CD4-positive, alpha-beta T cell treated with Interleukin-4 for 1 hour (primary cell): ENCODE measurements around the gene SDCBP2.

Source experiments
- DNase-seq, 2 donors: peaks; one replicate each; pipeline ENCODE4 v3.0.0-alpha.2; 2020 to 2022

SDCBP2 gene

DNA sequence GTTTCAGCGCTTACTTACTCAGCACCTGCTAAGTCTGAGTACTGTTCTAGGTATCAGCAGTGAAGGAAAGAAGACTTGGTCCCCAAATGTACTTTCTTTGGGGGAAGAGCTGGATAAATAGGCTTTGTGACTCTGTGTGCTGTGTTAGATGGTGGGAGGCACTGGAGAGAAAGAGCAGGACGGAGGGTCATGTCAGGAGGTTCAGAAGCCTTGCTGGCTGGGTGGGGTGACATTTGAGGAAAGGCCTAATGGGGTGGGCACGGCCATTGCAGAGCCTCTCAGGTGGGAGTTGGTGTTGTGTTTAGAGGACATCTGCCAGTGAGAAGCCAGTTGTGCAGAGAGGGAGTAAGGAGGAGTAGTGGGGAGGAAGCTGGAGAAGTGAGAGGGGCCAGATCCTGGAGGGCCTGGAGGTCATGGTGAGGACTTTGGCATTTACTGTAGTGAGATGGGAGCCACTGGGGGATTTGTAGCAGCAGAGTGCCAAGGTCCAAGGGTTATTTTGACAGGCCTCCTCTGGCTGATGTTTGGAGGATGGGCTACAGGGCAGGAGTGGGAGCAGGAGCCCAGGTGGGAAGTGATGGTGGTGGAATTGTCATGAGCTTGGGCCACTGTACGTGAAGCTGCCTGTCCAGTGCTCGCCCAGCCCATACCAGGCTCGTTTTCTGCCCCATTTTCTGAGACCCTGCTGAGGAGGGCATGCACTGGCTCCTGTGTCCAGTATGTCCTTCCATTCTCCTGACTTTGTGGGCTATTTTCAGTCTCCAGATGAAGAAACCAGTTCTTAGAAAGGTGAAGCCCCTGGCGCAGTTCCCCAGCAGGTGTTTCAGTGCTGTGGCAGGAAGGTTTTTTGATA lies 886 bp downstream of the SDCBP2 start:
- DNase-seq = no peak

DNA sequence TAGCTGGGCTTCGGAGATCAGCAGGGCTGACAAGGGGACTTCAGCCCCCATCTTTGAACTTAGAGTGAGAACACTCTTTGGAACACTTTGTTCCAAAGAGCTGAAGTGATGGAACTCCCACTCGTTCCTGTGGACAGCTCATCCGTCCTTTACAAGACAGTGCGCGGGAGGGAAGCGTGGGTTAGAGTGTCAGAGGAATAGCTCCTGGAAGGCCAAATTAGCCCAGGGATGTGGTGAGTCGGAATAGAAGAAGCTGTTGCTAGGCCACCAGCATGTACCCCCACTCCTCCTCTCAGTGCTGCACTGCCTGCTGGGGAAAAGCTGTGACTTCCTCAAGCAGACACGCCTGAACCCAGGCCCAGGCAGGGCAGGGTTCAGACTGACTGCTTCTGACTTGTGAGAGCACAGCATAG lies 1.7 kb downstream of the SDCBP2 start:
- DNase-seq = no peak

DNA sequence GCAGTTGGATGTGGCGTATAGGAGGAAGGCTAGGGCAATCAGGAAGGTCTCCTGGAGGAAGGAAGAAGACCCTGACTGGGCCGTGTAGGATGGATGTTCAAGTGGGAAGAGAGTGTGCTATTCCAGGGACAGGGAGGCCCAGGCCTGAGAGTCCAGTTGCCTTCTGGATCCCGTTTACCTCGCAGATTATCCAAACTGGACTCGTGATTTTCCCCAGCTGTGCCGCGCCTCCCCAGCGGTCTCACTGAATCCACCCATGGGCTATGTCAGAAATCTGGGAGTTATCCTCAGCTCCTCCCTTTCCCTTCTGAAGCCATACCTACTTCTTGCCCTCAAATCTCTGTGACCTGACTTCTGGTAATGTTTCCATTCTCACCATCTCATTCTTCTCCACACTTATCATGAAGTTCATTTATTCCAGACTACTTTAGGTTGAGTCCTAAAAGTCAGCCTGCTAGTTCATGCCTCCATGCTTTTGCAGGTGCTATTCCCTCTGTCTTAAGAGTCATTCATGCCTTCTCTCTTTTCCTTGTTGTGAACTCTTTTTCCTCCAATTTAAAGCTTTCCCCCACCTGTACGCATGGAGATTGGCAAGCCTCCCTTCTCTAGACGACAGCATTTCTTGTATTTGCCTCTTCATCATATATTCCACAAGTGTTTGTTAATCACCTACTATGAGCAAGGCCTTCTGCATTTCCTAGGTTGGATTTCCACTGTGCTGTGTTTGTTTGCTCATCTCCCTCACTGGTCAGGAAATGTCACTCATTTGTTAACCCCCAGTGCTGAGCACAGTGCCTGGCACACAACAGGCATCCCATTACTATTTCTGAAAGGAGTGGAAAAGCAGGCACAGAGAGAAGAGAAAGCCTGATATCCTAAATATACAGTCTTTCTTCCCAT lies 2.7 kb downstream of the SDCBP2 start:
- DNase-seq = no peak

DNA sequence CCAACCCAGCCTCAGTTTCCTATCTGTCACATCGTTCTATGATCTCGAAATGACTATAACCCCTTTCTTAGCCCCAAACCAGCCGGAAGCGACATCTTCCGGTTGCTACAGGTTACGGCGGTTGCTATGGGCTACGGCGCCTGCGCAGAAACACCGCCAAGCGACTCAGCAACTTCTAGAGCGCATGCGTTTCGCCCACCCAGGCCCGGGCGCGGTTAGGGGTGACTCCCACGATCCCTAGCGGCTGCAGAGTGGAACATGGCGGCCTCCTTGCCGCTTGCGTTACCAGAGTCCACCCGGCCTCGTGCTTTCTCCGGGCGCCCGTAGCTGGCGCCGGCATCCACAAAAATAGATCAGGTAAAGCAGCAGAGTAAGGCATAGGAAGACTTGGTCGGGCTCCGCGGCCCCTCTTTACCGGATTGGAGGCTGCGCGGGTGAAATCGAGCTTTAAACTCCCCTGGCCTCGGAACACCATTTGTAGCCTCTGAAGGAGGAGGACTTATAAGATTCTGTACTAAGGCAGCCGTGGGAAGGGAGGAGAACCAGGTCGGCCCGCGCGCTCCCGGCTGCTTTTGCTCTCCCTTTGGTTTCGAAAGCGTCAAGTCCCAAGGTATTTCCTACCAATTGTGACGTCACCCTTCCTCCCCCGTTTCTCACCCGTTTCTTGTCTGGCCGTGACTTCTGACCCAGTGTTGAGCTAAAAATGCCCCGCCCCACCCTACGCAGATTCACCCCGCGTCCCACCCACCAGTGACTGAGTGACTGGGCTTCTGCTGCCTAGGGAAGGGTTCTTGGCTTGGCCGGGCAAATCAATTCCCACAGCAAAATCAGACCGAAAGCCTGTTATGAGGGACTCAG lies 3.5 kb downstream of the SDCBP2 start:
- peak; percentile 99 for DNase-seq

DNA sequence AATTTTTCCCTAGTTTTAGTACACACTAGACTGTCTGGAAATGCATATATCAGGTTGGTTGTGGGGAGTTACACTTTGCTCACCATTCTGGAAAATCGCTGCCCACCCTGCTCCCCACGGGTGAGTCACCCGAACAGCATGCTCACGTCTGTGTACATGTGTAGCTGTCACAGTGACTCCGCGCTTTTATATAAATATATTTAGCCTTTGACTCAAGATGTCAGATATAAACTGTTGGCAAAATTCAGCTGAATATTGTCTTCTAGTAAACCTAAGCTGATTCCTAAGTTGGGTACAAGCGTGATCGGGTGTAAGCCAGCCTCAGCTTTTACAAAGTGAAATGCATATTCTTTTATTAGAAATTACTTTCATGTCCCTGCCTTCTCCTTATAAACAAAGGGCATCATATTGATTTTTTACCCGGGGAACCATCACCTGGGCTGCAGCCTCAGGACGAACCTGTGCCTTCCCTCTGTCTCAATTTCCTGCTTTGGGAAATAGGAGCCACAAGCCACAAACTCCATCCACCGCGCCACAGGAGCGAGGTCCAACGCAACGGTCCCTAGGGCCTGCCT lies 4.3 kb downstream of the SDCBP2 start:
- peak in 1 of 2 donors; percentile 50 for DNase-seq

DNA sequence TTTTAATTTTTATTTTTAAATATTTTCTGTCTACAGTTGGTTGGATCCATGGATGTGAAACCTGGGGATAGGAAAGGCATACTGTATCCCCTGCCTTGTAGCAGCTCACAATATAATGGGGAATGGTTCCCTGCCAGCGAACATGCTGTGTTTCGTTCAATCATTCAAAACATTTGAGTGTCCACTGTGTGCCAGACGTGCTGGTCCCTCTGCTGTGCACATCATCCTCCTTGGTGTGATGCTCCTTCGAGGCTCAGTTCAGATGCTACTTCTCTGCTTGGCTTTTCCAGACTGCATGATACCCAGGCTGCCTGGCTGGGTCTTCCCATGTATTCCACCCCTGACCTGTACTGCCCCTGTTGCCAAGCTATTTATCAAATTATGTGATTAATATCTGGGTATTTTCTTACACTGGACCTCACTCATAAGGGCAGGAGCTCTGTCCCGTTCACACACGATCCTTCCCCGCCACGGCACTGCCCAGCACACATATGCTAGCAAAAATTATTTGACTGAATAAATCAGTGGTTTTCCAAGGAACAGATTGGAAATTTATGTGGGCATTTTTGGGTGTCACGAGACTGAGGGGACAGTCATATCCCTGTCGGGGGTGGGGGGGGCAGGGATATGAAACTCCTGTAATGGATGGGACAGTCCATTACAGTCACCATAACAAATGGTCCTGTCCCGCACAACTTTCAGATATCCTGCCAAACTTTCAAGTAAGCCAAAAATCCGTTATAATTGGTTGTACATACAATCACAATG lies 4.9 kb downstream of the SDCBP2 start:
- no peak for DNase-seq

DNA sequence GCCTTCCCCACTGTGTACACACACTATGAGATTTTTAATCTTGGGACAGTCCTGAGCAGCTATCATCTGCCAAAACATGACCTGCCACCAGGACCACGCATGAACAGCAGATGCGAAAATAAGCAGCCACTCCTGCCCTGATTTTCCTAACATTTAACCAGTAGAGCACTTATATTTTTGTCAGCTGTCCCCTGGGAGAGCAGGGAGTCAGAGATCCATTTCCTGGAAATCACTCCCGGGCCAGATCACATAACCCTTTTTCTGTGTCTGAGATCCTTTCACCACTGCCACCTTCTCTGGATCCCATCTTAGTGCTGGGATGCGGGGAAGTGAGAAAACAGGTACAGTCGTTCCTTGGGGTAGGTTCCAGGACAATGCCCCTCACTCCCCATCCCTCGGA lies 5.7 kb downstream of the SDCBP2 start:
- no peak for DNase-seq

DNA sequence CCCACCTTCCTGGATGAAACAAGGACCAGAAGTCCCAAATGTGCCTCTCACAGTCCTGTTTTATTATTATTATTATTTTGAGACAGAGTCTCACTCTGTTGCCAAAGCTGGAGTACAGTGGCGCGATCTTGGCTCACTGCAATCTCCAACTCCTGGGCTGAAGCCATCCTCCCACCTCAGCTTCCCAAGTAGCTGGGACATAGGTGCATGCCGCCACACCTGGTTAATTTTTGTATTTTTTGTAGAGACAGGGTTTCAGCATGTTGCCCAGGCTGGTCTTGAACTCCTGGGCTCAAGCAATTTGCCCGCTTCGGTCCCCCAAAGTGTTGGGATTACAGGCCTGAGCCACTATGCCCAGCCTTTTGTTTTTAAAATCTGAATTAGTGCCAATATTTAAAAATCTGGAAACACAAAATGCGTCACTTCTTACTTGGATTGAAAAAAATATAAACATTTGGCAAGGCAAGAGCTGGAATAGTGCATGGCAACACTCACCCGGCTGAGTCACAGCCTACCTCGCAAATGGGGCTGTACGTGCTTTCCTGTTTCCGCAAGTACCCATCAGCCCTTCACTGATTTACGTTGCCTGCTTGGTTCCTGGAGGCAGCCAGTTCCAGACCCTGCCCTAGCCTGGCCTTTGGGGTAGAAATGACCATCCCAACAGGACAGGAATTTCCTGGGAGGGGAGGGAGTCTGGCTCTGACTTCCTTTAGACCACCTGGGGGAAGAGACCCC lies 6.3 kb downstream of the SDCBP2 start:
- DNase-seq = peak in 1 of 2 donors; percentile 48

DNA sequence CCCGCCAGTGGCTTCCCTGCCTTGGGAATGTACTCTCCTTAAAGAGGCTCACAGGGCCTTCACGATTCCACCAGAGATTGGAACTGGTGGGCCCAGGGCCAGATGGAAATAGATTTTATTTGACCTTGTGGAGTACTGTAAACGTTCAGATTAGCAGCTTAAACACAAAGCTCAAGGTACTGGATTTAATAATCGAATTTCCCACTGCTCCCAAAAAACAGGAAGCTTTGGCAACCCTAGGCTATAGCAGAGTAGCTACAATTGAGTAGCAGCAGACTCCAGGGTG lies 7.3 kb downstream of the SDCBP2 start:
- DNase-seq = no peak

DNA sequence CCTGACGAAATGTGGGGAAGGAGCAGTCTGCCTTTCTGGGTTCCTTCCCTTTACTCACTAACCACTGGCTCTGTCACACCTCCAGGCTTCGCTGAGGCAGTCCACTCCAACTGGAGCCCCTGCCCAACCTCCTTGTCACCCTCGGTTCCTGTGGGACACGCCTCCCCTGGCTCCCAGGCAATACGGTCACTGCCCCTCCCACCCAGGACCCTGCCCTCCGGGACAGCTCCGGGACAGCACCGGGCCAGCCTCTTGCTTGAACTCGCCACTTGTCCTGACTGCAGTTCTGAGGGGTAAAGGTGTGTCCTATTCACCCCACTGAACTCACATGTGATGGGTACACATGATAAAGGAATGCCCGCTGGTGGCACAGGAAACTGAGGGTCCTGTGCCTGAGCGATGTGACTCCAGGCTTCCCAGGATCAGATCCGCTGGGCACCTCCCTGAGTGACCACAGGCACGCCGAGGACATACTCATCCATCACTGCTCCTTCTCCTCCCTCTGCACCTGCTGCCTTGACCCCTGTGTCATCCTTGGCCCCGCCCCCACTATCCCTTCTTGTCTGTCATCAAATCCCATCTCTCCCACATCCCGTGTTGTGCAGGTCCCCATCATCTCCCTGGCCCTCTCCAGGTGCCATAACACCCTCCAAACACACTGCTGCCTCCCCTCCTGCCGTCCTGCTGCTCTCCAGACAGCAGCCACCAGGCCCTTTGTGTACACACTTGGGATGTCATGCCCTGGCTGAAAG lies 7.9 kb downstream of the SDCBP2 start:
- no peak for DNase-seq

DNA sequence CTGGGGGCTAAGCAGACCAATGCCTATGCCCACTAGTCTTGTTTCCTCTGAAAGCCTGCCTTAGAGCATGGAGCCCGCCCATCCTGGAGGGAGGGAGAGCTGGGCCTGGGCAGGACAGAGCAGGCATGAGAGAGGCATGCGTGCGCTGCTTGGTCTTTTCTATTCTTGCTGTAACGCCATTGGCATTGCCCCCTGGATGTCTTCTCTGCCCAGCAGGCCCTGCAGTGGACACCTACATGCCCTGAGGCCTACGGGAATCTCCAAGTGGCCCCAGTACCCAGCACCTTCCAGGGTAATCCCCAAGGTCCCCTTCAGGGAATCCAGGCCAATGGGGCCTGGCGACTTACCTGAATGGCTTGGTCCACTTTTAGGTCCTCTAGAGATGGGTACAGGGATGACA lies 8.9 kb downstream of the SDCBP2 start:
- no peak for DNase-seq

DNA sequence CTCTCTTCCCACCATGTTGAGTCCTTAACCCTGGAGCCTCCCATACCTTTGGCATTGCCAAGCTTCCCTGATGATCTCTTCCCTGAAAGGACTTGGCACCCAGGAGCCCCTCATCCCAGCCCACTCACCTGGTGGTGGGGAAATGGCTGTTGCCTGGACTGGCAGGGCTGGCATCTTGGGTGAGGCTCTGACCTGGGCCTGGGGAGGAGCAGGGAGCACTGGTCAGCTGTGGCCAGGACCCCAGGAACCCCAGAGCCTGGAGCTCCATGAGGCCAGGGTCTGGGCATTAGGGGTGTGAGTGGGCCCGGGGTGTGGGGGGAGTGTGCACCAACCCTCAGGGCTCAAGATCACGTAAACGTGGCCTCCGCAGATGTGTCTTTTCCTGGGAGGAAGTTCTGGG lies 9.5 kb downstream of the SDCBP2 start:
- DNase-seq = no peak

DNA sequence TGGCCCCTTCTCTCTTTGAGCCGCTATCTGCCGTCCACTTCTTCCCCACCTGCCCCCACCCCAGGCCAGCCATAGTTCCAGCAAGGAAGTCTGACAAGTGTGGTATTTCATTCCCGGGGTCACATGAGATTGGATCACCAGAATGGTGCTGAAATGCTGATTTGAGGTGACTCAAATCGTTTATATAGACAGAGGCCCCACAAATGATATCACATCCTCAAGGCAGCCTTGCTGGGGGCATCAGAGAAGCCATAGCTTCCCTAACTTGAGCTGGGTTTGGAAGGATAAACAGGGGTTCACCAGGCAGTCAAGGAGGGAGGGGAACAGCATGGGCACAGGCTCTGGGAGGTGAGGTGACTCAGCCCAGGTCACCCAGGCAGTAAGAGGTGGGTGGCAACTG lies 9.9 kb downstream of the SDCBP2 start:
- no peak for DNase-seq

DNA sequence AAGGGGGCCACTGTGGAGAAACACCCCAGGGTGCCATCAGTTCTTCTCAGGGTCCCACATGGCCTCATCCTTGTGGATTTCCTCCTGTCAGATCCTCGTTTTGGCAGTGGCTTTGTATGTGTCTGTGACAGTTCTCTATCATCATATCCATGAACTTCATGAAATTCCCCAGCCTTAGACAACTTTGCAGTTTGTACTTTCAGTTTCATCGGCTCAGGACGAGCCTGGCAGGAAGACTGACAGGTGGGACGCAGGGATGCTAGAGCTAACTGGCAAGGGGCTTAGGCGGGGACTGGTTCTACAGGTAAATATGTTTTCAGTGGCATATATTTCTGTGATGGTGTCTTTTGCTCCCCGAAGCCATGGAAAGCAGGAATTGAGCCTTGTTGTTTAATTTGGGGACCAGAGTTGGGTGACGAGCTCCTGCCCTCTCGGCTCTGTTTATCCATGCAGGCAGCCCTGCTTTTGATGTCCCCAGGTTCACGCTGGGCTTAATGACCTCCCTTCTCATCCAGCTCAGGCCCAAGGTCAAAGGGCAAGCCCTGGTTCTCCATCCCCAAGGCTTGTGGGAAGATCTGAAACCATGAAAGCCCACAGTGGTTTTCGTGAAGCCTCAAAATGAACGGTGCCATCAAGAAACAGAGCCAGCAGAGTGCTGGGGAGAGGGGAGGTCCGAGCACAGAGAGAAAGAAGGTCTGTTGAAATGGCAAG lies 11.2 kb downstream of the SDCBP2 start:
- no peak for DNase-seq

DNA sequence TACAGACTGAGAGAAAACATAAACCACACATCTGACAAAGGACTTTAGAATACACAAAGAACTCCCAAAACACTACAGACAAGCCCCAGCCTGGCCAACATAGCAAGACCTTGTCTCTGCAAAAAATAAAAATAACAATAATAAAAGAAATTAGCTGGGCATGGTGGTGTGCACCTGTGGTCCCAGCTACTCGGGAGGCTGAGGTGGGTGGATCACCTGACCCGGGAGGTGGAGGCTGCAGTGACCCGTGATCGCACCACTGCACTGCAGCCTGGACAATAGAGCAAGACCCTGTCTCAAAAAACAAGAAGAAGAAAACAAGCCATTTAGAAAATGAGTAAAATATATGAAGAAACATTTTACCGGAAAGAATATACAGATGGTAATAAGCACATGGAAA lies 13.1 kb downstream of the SDCBP2 start:
- no peak for DNase-seq

DNA sequence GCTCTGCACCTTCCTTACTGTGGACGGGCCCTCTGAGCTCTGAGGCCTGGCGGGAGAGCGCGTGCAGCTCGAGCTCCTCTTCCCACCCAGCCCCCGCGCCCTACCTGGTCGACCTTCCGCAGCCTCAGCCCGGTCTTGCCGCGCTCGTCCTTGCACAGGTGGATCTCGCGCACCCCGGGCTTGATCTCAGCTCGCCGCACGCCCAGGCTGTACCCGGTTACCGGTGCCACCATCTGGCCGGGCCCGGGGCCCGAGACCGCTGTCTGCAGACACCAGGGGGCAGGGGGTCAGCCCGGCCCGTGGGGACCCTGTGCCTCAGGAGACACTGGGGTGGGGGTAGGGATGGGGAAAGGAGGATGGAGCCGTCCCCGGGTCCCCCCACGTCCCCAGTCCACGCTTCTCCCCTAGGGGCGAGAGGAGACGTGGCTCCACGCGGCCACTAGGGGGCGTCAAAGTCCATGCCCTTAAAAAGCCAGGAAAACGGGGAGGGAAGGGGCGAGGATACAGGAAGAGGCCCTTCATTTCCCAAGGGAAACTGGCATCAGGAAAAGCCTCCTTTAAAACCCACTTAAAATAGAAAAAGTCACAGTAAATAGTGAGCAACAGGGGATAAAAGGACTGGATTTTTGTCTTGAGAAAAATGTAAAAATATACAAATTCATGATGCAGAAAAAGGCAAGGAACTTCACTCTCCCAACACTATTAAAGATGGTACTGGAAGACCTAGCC lies 15.5 kb downstream of the SDCBP2 start:
- peak; percentile 60 to 64 for DNase-seq

DNA sequence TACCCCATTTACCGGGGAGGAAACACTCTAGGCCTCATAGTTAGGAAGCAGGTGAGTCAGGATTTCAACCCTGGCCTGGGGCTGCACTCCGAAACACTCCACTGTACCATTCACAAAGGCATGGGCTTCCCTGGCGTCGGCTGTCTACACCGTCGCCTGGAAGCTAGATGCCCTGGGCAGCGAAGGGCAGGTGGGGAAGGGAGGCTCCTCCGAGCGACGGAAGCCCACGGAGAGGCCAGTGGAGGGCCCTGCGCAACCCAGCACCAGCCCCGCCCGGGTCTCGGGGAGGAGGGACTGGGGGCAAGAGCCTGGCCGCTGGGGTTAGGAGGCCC lies 16.1 kb downstream of the SDCBP2 start:
- no peak for DNase-seq

DNA sequence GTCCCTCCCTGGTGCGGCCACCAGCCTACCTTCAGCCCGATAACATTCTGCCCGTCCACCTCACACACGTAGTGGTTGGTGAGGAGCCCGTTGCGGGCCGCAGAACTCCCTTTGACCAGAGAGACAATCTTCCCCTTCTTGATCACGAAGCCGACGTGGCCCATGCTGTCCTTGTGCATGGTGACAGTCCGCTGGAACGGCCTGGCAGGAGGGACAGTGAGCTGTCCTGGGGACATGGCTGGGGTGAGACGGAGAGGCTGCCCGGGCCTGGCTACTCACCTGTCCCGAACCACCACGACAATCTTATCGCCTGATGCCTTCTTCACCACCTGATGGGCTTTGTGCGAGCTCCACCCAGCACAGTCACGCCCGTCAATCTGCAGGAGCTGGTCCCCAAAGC lies 16.6 kb downstream of the SDCBP2 start:
- no peak for DNase-seq

DNA sequence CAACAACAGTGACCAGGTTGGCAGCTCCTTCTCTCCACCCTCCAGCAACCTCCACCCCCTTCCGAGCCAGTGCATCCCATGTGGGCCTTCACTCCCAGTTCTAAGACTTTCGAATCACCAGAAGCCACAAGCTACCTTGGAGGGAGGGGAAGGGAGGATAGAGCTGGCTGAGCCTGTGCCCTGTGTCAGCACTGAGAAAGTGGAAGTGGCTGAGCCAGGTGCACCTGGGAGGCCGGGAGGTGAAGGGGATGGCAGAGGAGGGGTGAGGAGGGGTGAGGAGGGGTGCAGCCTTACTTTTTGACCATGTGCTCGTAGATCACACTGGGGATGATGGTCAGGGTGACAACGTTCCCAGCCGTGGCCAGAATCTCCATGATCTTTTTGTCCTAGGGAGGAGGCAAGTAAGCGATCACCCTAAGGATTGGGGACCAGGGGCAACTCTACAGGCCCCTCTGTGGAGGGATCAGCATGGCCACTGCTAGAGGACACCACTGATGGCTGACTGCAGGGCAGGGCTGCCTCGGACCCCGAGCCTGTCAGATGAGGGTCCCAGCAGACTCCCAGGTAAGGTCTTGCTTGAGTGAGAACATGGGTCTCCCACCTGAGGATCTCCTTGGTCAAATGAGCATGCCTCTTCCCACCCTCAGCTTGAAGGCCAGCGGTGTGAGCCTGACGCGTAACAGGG lies 18.3 kb downstream of the SDCBP2 start:
- DNase-seq = no peak
